ENCODE results near the gene FOXL2. TPM values are rescaled to one million over a fixed set of nuclear protein-coding genes. Genes with fewer than 3 reads are reported as not detected.

Gene FOXL2
- total and polyA plus RNA-seq, 10 donors: not detected

GRCh38 chr3:138945709-138946662 lies 951 bp downstream of the FOXL2 start:
- Histone ChIP-seq H3K27ac (no peak overlapping the region), H3K27me3 (replicated peaks in 1 of 7) (peaks cover 21 to 100% (median 99%) of the 10 kb centered on the region in 7 donors), H3K4me1 (peaks cover 31 to 68% (median 50%) of the 10 kb centered on the region in 6 donors)

GRCh38 chr3:138944929-138945708 lies 1.8 kb downstream of the FOXL2 start:
- Histone ChIP-seq H3K27me3 (replicated peaks in 1 of 7) (peaks cover 24 to 100% (median 99%) of the 10 kb centered on the region in 7 donors), H3K9me3 (no peaks in the 10 kb centered on the region), H3K4me3 (peak overlapping the region; percentile 7 to 68 (median 30)), H3K27ac (no peak overlapping the region), H3K4me1 (peaks cover 29 to 66% (median 45%) of the 10 kb centered on the region in 6 donors), H3K36me3 (no peaks in the 10 kb centered on the region)
- TF ChIP-seq POLR2AphosphoS5 (IDR thresholded peaks at IDR 0.05) (peak in 1 of 3 donors; percentile 31), CTCF (IDR thresholded peaks at IDR 0.05 in 8 of 11, conservative IDR thresholded peaks at IDR 0.05 in 3 of 11) (no peak)
- peak; percentile 76 for DNase-seq
- intact Hi-C loops (cut with DNase I; ENCODE audit: low total_unique reads): no loop called here
- 2 to 8% (median 3%) methylated on average over 43 to 80 of the region's 80 CpGs for WGBS, 5 donors

More at GRCh38 chr3:138945709-138946662, 951 bp downstream of the FOXL2 start:
- intact Hi-C loops (cut with DNase I; ENCODE audit: low total_unique reads): no loop called here
- TF ChIP-seq CTCF (IDR thresholded peaks at IDR 0.05 in 8 of 11, conservative IDR thresholded peaks at IDR 0.05 in 3 of 11) (no peak), POLR2A (IDR thresholded peaks at IDR 0.05) (no peak), POLR2AphosphoS5 (IDR thresholded peaks at IDR 0.05) (no peak)
- DNase-seq: peak; percentile 75
- H3K36me3 ChIP-seq: no peaks in the 10 kb centered on the region
- H3K4me3 ChIP-seq: peak overlapping the region; percentile 27 to 68 (median 39)
- 0 to 5% (median 2%) methylated on average over 25 to 120 of the region's 120 CpGs for WGBS, 5 donors
- no peaks in the 10 kb centered on the region for H3K9me3 ChIP-seq

- H3K4me3 ChIP-seq: peak overlapping the region in 7 of 8 donors; percentile 18 to 68 (median 31)
- H3K27me3 ChIP-seq (replicated peaks in 1 of 7): peaks cover 27 to 100% (median 99%) of the 10 kb centered on the region in 7 donors
Measured at GRCh38 chr3:138944654-138944928, 2.3 kb downstream of the FOXL2 start.

More at GRCh38 chr3:138944654-138944928, 2.3 kb downstream of the FOXL2 start:
- Histone ChIP-seq H3K9me3 (no peaks in the 10 kb centered on the region), H3K36me3 (no peaks in the 10 kb centered on the region), H3K4me1 (peaks cover 24 to 66% (median 45%) of the 10 kb centered on the region in 6 donors), H3K27ac (no peak overlapping the region)
- 2 to 8% (median 5%) methylated on average over 11 to 12 of the region's 12 CpGs for WGBS, 5 donors
- intact Hi-C loops (cut with DNase I; ENCODE audit: low total_unique reads): no loop called here
- TF ChIP-seq POLR2A (IDR thresholded peaks at IDR 0.05) (no peak), POLR2AphosphoS5 (IDR thresholded peaks at IDR 0.05) (no peak), CTCF (IDR thresholded peaks at IDR 0.05 in 8 of 11, conservative IDR thresholded peaks at IDR 0.05 in 3 of 11) (no peak)
- no peak for DNase-seq

Data from spleen (tissue), 11 donors.